Left kidney (tissue), 2 donors: ENCODE measurements around the gene C10orf71. TPM values are rescaled to one million over a fixed set of nuclear protein-coding genes. Genes with fewer than 3 reads are reported as not detected.

Source experiments
- DNase-seq: peaks from one replicate; pipeline ENCODE4 v3.0.0-alpha.2; 2013
- polyA plus RNA-seq: library from polyadenylated mRNA; unstranded; fragments of 120-200 nt; gene quantifications from one replicate; pipeline ENCODE4 v1.2.1, GENCODE V29; 2013; ENCODE audit not compliant: insufficient read length

Gene C10orf71
- polyA plus RNA-seq, 1 donor, result 0.15 TPM

- DNase-seq, result no peak
These were observed 34.2 kb downstream of the C10orf71 start for GRCh38 chr10:49333192-49333591.

- DNase-seq, result no peak
These were observed 36.0 kb downstream of the C10orf71 start for GRCh38 chr10:49334964-49335363.

- DNase-seq, result no peak
These were observed 36.5 kb downstream of the C10orf71 start for GRCh38 chr10:49335364-49335972.

GRCh38 chr10:49338604-49339003, 39.6 kb downstream of the C10orf71 start:
- DNase-seq, result no peak

- DNase-seq, result no peak
These were observed 45.9 kb downstream of the C10orf71 start for GRCh38 chr10:49344840-49345239.

- no peak for DNase-seq
These were observed 48.4 kb downstream of the C10orf71 start for GRCh38 chr10:49347342-49347741.

- no peak for DNase-seq
These were observed 48.9 kb downstream of the C10orf71 start for GRCh38 chr10:49347827-49348226.

- no peak for DNase-seq
These were observed 49.6 kb downstream of the C10orf71 start for GRCh38 chr10:49348593-49348992.

- DNase-seq, result no peak
These were observed 50.4 kb downstream of the C10orf71 start for GRCh38 chr10:49349390-49349789.

- DNase-seq, result no peak
These were observed 51.2 kb downstream of the C10orf71 start for GRCh38 chr10:49350138-49350537.

GRCh38 chr10:49350846-49351532, 52.0 kb downstream of the C10orf71 start:
- DNase-seq, result no peak

- no peak for DNase-seq
These were observed 52.7 kb downstream of the C10orf71 start for GRCh38 chr10:49351669-49352068.

- no peak for DNase-seq
These were observed 53.4 kb downstream of the C10orf71 start for GRCh38 chr10:49352323-49352722.

GRCh38 chr10:49353026-49353894, 54.3 kb downstream of the C10orf71 start:
- DNase-seq, result no peak

GRCh38 chr10:49353895-49354566, 55.1 kb downstream of the C10orf71 start:
- DNase-seq, result no peak

- no peak for DNase-seq
These were observed 55.6 kb downstream of the C10orf71 start for GRCh38 chr10:49354593-49354992.

- DNase-seq, result no peak
These were observed 56.3 kb downstream of the C10orf71 start for GRCh38 chr10:49355221-49355620.

GRCh38 chr10:49356181-49356580, 57.2 kb downstream of the C10orf71 start:
- no peak for DNase-seq

- DNase-seq, result no peak
These were observed 58.0 kb downstream of the C10orf71 start for GRCh38 chr10:49356944-49357343.

- DNase-seq, result no peak
These were observed 58.9 kb downstream of the C10orf71 start for GRCh38 chr10:49357910-49358309.

- DNase-seq, result no peak
These were observed 60.6 kb downstream of the C10orf71 start for GRCh38 chr10:49359349-49360270.
